ENCODE results near the gene DERL3.

DNA sequence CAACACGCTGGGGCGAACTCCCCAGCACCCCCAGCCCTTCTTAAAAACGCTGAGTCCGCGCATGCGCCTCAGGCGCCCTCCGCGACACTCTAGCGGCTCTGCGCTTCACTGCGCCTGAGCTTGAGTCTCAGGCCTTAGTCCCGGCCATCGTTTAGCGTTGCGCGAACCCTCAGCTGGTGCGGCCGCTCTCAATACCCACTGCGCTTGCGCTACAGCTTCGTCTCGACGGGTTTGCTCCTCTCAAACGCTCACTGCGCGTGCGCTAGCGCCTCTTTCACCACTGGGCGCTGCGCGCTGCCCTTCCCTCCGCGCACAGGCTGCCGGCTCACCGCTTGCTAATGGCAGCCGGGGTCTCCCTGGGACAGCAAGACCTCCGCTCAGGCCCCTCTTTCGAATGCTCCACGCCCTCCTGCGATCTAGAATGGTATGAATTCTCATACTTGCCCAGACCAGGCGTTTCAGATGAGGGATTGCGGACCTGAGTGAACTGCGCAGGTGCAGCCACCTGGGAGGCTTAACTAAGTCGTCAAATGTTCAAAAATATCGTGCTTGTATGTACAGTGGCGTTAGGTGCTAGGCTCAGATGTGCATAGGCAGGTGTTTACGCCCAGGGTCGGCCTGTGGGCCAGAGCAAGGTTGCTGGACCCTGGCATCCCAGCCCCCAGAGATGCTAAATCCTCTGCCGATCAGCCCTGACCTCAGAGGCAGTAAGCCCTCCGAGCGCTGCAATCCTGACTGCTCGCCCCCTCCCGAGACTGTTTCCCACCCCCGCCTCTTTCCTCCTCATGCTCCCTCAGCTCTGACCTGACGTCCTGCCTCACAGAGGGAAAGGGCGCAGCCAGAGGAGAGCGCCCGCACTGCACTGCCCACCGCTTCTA is 19.0 kb upstream of the DERL3 start, which contains the start of gene SLC2A11:
- TF ChIP-seq DMAP1 (CRISPR knock-in tag; IDR thresholded peaks at IDR 0.05), result no peak; the same call in 1 of the 2 replicates
- TF ChIP-seq NR3C1 (CRISPR knock-in tag; IDR thresholded peaks at IDR 0.05), result no peak
- TF ChIP-seq, protein P1, sequence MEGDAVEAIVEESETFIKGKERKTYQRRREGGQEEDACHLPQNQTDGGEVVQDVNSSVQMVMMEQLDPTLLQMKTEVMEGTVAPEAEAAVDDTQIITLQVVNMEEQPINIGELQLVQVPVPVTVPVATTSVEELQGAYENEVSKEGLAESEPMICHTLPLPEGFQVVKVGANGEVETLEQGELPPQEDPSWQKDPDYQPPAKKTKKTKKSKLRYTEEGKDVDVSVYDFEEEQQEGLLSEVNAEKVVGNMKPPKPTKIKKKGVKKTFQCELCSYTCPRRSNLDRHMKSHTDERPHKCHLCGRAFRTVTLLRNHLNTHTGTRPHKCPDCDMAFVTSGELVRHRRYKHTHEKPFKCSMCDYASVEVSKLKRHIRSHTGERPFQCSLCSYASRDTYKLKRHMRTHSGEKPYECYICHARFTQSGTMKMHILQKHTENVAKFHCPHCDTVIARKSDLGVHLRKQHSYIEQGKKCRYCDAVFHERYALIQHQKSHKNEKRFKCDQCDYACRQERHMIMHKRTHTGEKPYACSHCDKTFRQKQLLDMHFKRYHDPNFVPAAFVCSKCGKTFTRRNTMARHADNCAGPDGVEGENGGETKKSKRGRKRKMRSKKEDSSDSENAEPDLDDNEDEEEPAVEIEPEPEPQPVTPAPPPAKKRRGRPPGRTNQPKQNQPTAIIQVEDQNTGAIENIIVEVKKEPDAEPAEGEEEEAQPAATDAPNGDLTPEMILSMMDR (CRISPR knock-in tag; IDR thresholded peaks at IDR 0.05), result peak; percentile 19
- TF ChIP-seq RNF2 (conservative IDR thresholded peaks at IDR 0.05; ENCODE audit: low read depth), result no peak
